Loucy (cell line): ENCODE results near the gene PAK4.
"Not testable (repeated sequence)": the region's sequence is repeated elsewhere in the genome, so short reads cannot be mapped to it uniquely, and the experiment has no call there.

ENCODE experiments used
- H2AFZ ChIP-seq: fragments of 200-600 bp; sonication (generic); 2 replicates; pipeline ENCODE4 v1.6.0; 2016; ENCODE audit warnings: antibody characterized with exemption, mild to moderate bottlenecking, low read length, moderate library complexity
- H3F3A ChIP-seq: fragments of 200-600 bp; 2 replicates; pipeline ENCODE4 v1.6.0; 2016; ENCODE audit warnings: antibody characterized with exemption, low read depth, mild to moderate bottlenecking
- H3K27me3 ChIP-seq: fragments of 200-600 bp; sonication (generic); 2 replicates; pipeline ENCODE4 v1.6.1; 2014; ENCODE audit warnings: low read length, mild to moderate bottlenecking; ENCODE audit not compliant: insufficient read depth, poor library complexity, severe bottlenecking
- H3K36me3 ChIP-seq: fragments of 200-600 bp; sonication (generic); 2 replicates; pipeline ENCODE4 v1.6.1; 2016; ENCODE audit warnings: low read length; ENCODE audit not compliant: insufficient read depth
- H3K4me1 ChIP-seq: fragments of 200-600 bp; sonication (generic); 2 replicates; pipeline ENCODE4 v1.5.1; 2014; ENCODE audit warnings: low read length, mild to moderate bottlenecking; ENCODE audit not compliant: insufficient read depth, poor library complexity, severe bottlenecking
- H3K4me2 ChIP-seq: fragments of 200-600 bp; sonication (generic); 2 replicates; pipeline ENCODE4 v1.6.0; 2014; ENCODE audit warnings: antibody characterized with exemption, low read length, low read depth, mild to moderate bottlenecking; ENCODE audit not compliant: poor library complexity, severe bottlenecking
- H3K4me3 ChIP-seq: fragments of 200-600 bp; sonication (generic); 2 replicates; pipeline ENCODE4 v1.5.1; 2014; ENCODE audit warnings: low read length, mild to moderate bottlenecking, mixed read lengths; ENCODE audit not compliant: poor library complexity, severe bottlenecking
- H3K79me2 ChIP-seq: fragments of 200-600 bp; sonication (generic); 2 replicates; pipeline ENCODE4 v1.6.1; 2014; ENCODE audit warnings: low read length; ENCODE audit not compliant: insufficient read depth
- H3K9ac ChIP-seq: fragments of 200-600 bp; sonication (generic); 2 replicates; pipeline ENCODE4 v1.6.0; 2014; ENCODE audit warnings: mild to moderate bottlenecking, low read depth, low read length, moderate library complexity; ENCODE audit not compliant: poor library complexity, severe bottlenecking
- H3K9me2 ChIP-seq: fragments of 200-600 bp; sonication (generic); replicated peaks from 2 replicates; pipeline ENCODE4 v1.6.1; 2016; ENCODE audit warnings: low read depth, low read length, mixed read lengths
- H3K9me3 ChIP-seq: fragments of 200-600 bp; sonication (generic); 2 replicates; pipeline ENCODE4 v1.6.1; 2014; ENCODE audit warnings: mild to moderate bottlenecking, antibody characterized with exemption, low read length, low read depth; ENCODE audit not compliant: insufficient read depth
- H4K20me1 ChIP-seq: fragments of 200-600 bp; sonication (generic); 2 replicates; pipeline ENCODE4 v1.6.0; 2014; ENCODE audit warnings: antibody characterized with exemption, low read length, mild to moderate bottlenecking; ENCODE audit not compliant: insufficient read depth, poor library complexity, severe bottlenecking
- CTCF ChIP-seq: fragments of 200-600 bp; sonication (generic); conservative IDR thresholded peaks from 2 replicates; pipeline ENCODE4 v1.5.1; 2014; ENCODE audit warnings: mild to moderate bottlenecking, antibody characterized with exemption, low read length
- EZH2phosphoT487 ChIP-seq: fragments of 200-600 bp; IDR thresholded peaks from 2 replicates; pipeline ENCODE4 v1.6.1; 2018; ENCODE audit warnings: antibody characterized with exemption, mild to moderate bottlenecking, moderate library complexity, borderline replicate concordance

The PAK4 gene

GRCh38 chr19:39140594-39140993 lies 15.0 kb downstream of the PAK4 start:
- Histone ChIP-seq H3F3A (no peaks in the 10 kb centered on the region), H3K4me2 (no peak overlapping the region), H4K20me1 (peaks cover 25% of the 10 kb centered on the region), H3K79me2 (peaks cover 80% of the 10 kb centered on the region), H3K9me3 (no peaks in the 10 kb centered on the region), H3K4me1 (peaks cover 13% of the 10 kb centered on the region), H3K4me3 (no peak overlapping the region), H2AFZ (no peak overlapping the region), H3K36me3 (no peaks in the 10 kb centered on the region), H3K9ac (no peak overlapping the region), H3K27me3 (no peaks in the 10 kb centered on the region), H3K9me2 (no peaks in the 10 kb centered on the region)
- TF ChIP-seq CTCF (no peak), EZH2phosphoT487 (no peak)

GRCh38 chr19:39141929-39142328 lies 16.3 kb downstream of the PAK4 start:
- Histone ChIP-seq H3K9me3 (no peaks in the 10 kb centered on the region), H2AFZ (no peak overlapping the region), H3K36me3 (no peaks in the 10 kb centered on the region), H3K4me2 (no peak overlapping the region), H3K79me2 (peaks cover 81% of the 10 kb centered on the region), H3K4me3 (no peak overlapping the region), H3K27me3 (no peaks in the 10 kb centered on the region), H3F3A (no peaks in the 10 kb centered on the region), H3K9ac (no peak overlapping the region), H4K20me1 (peaks cover 18% of the 10 kb centered on the region), H3K9me2 (no peaks in the 10 kb centered on the region), H3K4me1 (peaks cover 19% of the 10 kb centered on the region)
- TF ChIP-seq EZH2phosphoT487, result no peak
- no peak for TF ChIP-seq CTCF

- no peaks in the 10 kb centered on the region for H3K27me3 ChIP-seq
- peaks cover 20% of the 10 kb centered on the region for H3K4me1 ChIP-seq
- H3K4me2 ChIP-seq, result no peak overlapping the region
- H3K36me3 ChIP-seq, result no peaks in the 10 kb centered on the region
- no peak overlapping the region for H2AFZ ChIP-seq
- H4K20me1 ChIP-seq, result peaks cover 22% of the 10 kb centered on the region
- H3K4me3 ChIP-seq, result no peak overlapping the region
- peaks cover 81% of the 10 kb centered on the region for H3K79me2 ChIP-seq
- H3K9ac ChIP-seq, result no peak overlapping the region
- TF ChIP-seq CTCF (no peak), EZH2phosphoT487 (no peak)
- H3F3A ChIP-seq, result no peaks in the 10 kb centered on the region
- H3K9me2 ChIP-seq, result no peaks in the 10 kb centered on the region
- H3K9me3 ChIP-seq, result no peaks in the 10 kb centered on the region
Measured at GRCh38 chr19:39142630-39143029, 17.0 kb downstream of the PAK4 start.

- H2AFZ ChIP-seq, H3F3A ChIP-seq, H3K4me3 ChIP-seq, H3K9ac ChIP-seq, H3K27me3 ChIP-seq, H3K36me3 ChIP-seq, H3K9me2 ChIP-seq, H3K9me3 ChIP-seq: not testable (repeated sequence)
- Histone ChIP-seq H3K4me1 (peaks cover 22% of the 10 kb centered on the region), H3K79me2 (peaks cover 81% of the 10 kb centered on the region), H4K20me1 (peaks cover 20% of the 10 kb centered on the region), H3K4me2 (peak overlapping the region; percentile 19)
Measured at GRCh38 chr19:39143757-39144289, 18.2 kb downstream of the PAK4 start.
